ENCODE measurements around the gene SUMF2.
"Not testable (repeated sequence)": the region's sequence is repeated elsewhere in the genome, so short reads cannot be mapped to it uniquely, and the experiment has no call there.

Gene SUMF2

DNA sequence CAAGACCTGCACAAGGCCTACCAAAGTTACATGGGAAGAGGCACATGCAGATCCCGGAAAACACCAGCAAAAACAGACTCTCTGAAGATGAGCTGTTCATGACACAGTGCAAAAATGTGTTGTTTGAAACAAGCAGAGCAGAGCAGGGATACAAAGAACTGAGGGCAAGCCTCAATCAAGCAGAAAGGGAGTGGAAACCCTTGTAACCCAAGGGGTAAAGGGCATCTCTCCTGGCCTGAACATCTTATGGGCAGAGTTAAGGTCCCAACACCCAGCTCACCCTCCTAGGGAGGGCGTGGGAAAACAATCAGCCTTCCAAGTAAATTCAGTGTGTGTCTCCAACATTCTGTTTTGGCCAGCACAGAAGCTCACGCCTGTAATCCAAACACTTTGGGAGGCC, 23.4 kb upstream of the SUMF2 start:
- Histone ChIP-seq H2BK120ac (ENCODE audit: low read depth, low read length) (no peak overlapping the region), H3K79me2 (ENCODE audit: control insufficient read depth, insufficient read depth, low read length) (no peaks in the 10 kb centered on the region), H2BK5ac (ENCODE audit: low read length) (no peak overlapping the region), H3K27ac (ENCODE audit: low read depth, low read length) (no peak overlapping the region), H3K4me2 (ENCODE audit: low read length) (no peak overlapping the region), H4K8ac (ENCODE audit: low read depth, low read length) (no peak overlapping the region), H3K79me1 (ENCODE audit: low read length) (no peaks in the 10 kb centered on the region), H3K4ac (ENCODE audit: low read depth, low read length) (no peak overlapping the region), H3K4me1 (ENCODE audit: control insufficient read depth, low read depth, low read length) (no peaks in the 10 kb centered on the region), H2BK15ac (replicated peaks; ENCODE audit: low read depth) (no peak overlapping the region), H3K27me3 (ENCODE audit: insufficient read depth, low read length, poor library complexity) (peaks cover 2% of the 10 kb centered on the region), H3K18ac (ENCODE audit: low read length) (no peak overlapping the region), H3K56ac (ENCODE audit: low read length) (no peak overlapping the region), H3K4me3 (ENCODE audit: low read length) (no peak overlapping the region), H3K23ac (ENCODE audit: low read length) (no peak overlapping the region), H4K5ac (ENCODE audit: low read length) (no peak overlapping the region), H3K36me3 (ENCODE audit: control insufficient read depth, insufficient read depth, low read length) (no peaks in the 10 kb centered on the region), H2AK5ac (ENCODE audit: low read length) (no peak overlapping the region), H3K9ac (ENCODE audit: low read length) (no peak overlapping the region)
- DNase-seq = no peak
- WGBS (ENCODE audit: extremely low coverage, insufficient coverage, low lambda C conversion rate) = no CpG with 5 or more reads among the region's 3 CpGs

GRCh38 chr7:56045758-56046157, 18.3 kb upstream of the SUMF2 start:
- not testable (repeated sequence) for H4K8ac ChIP-seq (ENCODE audit: low read depth, low read length)

DNA sequence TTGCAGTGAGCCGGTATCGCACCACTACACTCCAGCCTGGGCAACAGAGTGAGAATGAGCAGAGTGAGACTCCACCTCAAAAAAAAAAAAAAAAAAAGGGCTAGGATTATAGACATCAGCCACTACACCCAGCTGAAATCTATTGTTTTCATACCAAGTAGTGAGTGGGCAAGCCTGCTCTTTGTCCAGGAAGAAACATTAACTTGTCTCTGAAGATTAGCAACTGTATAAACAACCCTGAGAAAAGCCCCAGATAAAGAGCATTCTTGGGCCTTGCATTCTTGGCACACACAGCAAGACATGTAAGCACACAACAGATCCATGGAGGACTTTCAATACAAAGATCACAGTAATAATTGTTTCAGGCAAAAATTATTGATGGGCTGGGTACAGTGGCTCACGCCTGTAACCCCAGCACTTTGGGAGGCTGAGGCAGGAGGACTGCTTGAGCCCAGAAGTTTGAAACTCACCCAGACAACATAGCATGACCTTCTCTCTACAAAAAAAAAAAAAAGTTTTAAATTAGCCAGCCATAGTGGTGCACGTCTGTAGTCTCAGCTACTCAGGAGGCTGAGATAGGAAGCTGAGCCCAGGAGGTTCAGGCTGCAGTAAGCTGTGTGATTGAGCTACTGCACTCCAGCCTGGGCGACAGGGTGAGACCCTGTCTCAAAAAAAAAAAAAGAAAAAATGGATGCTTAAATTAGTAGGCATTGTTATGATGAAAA, 17.2 kb upstream of the SUMF2 start:
- no peak overlapping the region for H2BK15ac ChIP-seq (replicated peaks; ENCODE audit: low read depth)
- peaks cover 12% of the 10 kb centered on the region for H3K79me2 ChIP-seq (ENCODE audit: control insufficient read depth, insufficient read depth, low read length)
- WGBS (ENCODE audit: extremely low coverage, insufficient coverage, low lambda C conversion rate) = no CpG with 5 or more reads among the region's 5 CpGs
- H3K9ac ChIP-seq (ENCODE audit: low read length) = no peak overlapping the region
- H4K5ac ChIP-seq (ENCODE audit: low read length) = no peak overlapping the region
- H3K23ac ChIP-seq (ENCODE audit: low read length) = no peak overlapping the region
- no peak overlapping the region for H3K27ac ChIP-seq (ENCODE audit: low read depth, low read length)
- H3K36me3 ChIP-seq (ENCODE audit: control insufficient read depth, insufficient read depth, low read length) = no peaks in the 10 kb centered on the region
- H3K4me1 ChIP-seq (ENCODE audit: control insufficient read depth, low read depth, low read length) = peaks cover 2% of the 10 kb centered on the region
- no peak overlapping the region for H3K18ac ChIP-seq (ENCODE audit: low read length)
- H3K4me3 ChIP-seq (ENCODE audit: low read length) = no peak overlapping the region
- DNase-seq = no peak
- H2BK120ac ChIP-seq (ENCODE audit: low read depth, low read length) = no peak overlapping the region
- H2AK5ac ChIP-seq (ENCODE audit: low read length) = no peak overlapping the region
- H3K4me2 ChIP-seq (ENCODE audit: low read length) = no peak overlapping the region
- no peaks in the 10 kb centered on the region for H3K79me1 ChIP-seq (ENCODE audit: low read length)
- no peak overlapping the region for H4K8ac ChIP-seq (ENCODE audit: low read depth, low read length)
- no peak overlapping the region for H3K56ac ChIP-seq (ENCODE audit: low read length)
- H3K4ac ChIP-seq (ENCODE audit: low read depth, low read length) = no peak overlapping the region
- H2BK5ac ChIP-seq (ENCODE audit: low read length) = no peak overlapping the region
- no peaks in the 10 kb centered on the region for H3K27me3 ChIP-seq (ENCODE audit: insufficient read depth, low read length, poor library complexity)

More at GRCh38 chr7:56045758-56046157, 18.3 kb upstream of the SUMF2 start:
- H3K4ac ChIP-seq (ENCODE audit: low read depth, low read length); H3K4me1 ChIP-seq (ENCODE audit: control insufficient read depth, low read depth, low read length); H4K5ac ChIP-seq (ENCODE audit: low read length); H3K27me3 ChIP-seq (ENCODE audit: insufficient read depth, low read length, poor library complexity); H3K79me1 ChIP-seq (ENCODE audit: low read length); H2AK5ac ChIP-seq (ENCODE audit: low read length); H3K36me3 ChIP-seq (ENCODE audit: control insufficient read depth, insufficient read depth, low read length); H3K4me3 ChIP-seq (ENCODE audit: low read length); H3K4me2 ChIP-seq (ENCODE audit: low read length); H3K18ac ChIP-seq (ENCODE audit: low read length); H3K56ac ChIP-seq (ENCODE audit: low read length); DNase-seq; H3K23ac ChIP-seq (ENCODE audit: low read length); H3K79me2 ChIP-seq (ENCODE audit: control insufficient read depth, insufficient read depth, low read length); H2BK15ac ChIP-seq (replicated peaks; ENCODE audit: low read depth); H3K9ac ChIP-seq (ENCODE audit: low read length); H2BK120ac ChIP-seq (ENCODE audit: low read depth, low read length); H3K27ac ChIP-seq (ENCODE audit: low read depth, low read length); H2BK5ac ChIP-seq (ENCODE audit: low read length): not testable (repeated sequence)
- WGBS (ENCODE audit: extremely low coverage, insufficient coverage, low lambda C conversion rate) = no CpG with 5 or more reads among the region's 2 CpGs

DNA sequence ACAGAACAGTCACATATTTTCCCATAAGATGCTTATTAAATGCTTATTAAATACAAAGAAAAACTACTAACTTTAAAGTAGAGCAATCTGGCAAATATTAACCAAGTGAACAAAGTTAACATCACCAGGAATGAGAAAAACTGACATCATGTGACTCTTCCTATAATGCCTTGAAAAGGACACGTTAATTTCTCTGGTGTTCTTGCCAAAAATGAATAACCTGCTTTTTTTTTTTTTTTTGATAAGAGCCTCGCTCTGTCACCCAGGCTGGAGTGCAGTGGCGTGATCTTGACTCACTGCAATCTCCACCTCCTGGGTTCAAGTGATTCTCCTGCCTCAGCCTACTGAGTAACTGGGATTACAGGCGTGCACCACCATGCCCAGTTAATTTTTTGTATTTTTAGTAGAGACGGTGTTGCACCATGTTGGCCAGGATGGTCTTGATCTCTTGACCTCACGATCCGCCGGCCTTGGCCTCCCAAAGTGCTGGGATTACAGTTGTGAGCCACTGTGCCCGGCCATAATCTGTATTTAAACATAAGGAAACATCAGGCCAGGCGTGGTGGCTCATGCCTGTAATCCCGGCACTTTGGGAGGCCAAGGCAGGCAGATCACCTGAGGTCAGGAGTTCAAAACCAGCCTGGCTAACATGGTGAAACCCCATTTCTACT, 16.5 kb upstream of the SUMF2 start:
- H2BK5ac ChIP-seq (ENCODE audit: low read length); DNase-seq; H3K79me1 ChIP-seq (ENCODE audit: low read length); H3K36me3 ChIP-seq (ENCODE audit: control insufficient read depth, insufficient read depth, low read length); H3K18ac ChIP-seq (ENCODE audit: low read length); H2AK5ac ChIP-seq (ENCODE audit: low read length); H4K8ac ChIP-seq (ENCODE audit: low read depth, low read length); H3K4ac ChIP-seq (ENCODE audit: low read depth, low read length); H3K4me2 ChIP-seq (ENCODE audit: low read length); H4K5ac ChIP-seq (ENCODE audit: low read length); H3K56ac ChIP-seq (ENCODE audit: low read length); H2BK120ac ChIP-seq (ENCODE audit: low read depth, low read length); H3K23ac ChIP-seq (ENCODE audit: low read length); H3K4me1 ChIP-seq (ENCODE audit: control insufficient read depth, low read depth, low read length); H2BK15ac ChIP-seq (replicated peaks; ENCODE audit: low read depth); H3K27ac ChIP-seq (ENCODE audit: low read depth, low read length); H3K27me3 ChIP-seq (ENCODE audit: insufficient read depth, low read length, poor library complexity); H3K9ac ChIP-seq (ENCODE audit: low read length); H3K4me3 ChIP-seq (ENCODE audit: low read length): not testable (repeated sequence)
- WGBS (ENCODE audit: extremely low coverage, insufficient coverage, low lambda C conversion rate) = no CpG with 5 or more reads among the region's 11 CpGs
- peaks cover 19% of the 10 kb centered on the region for H3K79me2 ChIP-seq (ENCODE audit: control insufficient read depth, insufficient read depth, low read length)

DNA sequence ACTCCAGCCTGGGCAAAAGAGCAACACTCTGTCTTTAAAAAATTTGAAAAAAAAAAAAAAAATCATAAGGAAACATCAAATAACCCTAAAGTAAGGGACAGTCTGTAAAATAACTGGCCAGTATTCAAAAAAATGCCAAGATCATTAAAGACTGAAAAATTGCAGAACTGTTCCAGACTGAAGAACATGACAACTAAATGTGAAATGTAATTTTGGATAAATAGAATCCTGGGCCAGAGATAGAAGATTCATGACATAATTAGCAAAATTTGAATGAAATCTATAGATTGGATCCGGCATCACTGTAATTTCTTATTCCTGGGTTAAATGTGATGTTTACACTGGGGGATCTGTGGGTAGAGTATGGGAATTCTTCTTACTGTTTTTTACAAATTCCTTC, 15.8 kb upstream of the SUMF2 start:
- Histone ChIP-seq H3K27ac (ENCODE audit: low read depth, low read length) (no peak overlapping the region), H3K23ac (ENCODE audit: low read length) (no peak overlapping the region), H2AK5ac (ENCODE audit: low read length) (no peak overlapping the region), H3K27me3 (ENCODE audit: insufficient read depth, low read length, poor library complexity) (no peaks in the 10 kb centered on the region), H3K79me2 (ENCODE audit: control insufficient read depth, insufficient read depth, low read length) (peaks cover 26% of the 10 kb centered on the region), H3K4ac (ENCODE audit: low read depth, low read length) (no peak overlapping the region), H3K4me2 (ENCODE audit: low read length) (no peak overlapping the region), H3K36me3 (ENCODE audit: control insufficient read depth, insufficient read depth, low read length) (no peaks in the 10 kb centered on the region), H3K9ac (ENCODE audit: low read length) (no peak overlapping the region), H3K56ac (ENCODE audit: low read length) (no peak overlapping the region), H2BK5ac (ENCODE audit: low read length) (no peak overlapping the region), H4K5ac (ENCODE audit: low read length) (no peak overlapping the region), H3K4me1 (ENCODE audit: control insufficient read depth, low read depth, low read length) (peaks cover 3% of the 10 kb centered on the region), H3K4me3 (ENCODE audit: low read length) (no peak overlapping the region), H3K79me1 (ENCODE audit: low read length) (no peaks in the 10 kb centered on the region), H2BK120ac (ENCODE audit: low read depth, low read length) (no peak overlapping the region), H4K8ac (ENCODE audit: low read depth, low read length) (no peak overlapping the region), H3K18ac (ENCODE audit: low read length) (no peak overlapping the region), H2BK15ac (replicated peaks; ENCODE audit: low read depth) (no peak overlapping the region)
- no CpG with 5 or more reads among the region's 1 CpG for WGBS (ENCODE audit: extremely low coverage, insufficient coverage, low lambda C conversion rate)
- no peak for DNase-seq
